K562 (cell line): ENCODE measurements around the gene SLC7A10. TPM values are rescaled to one million over a fixed set of nuclear protein-coding genes. Genes with fewer than 3 reads are reported as not detected.

ENCODE experiments used
- ATAC-seq: fragments of 200-7000 bp; cut with Tn5 transposase; 3 replicates; pipeline ENCODE4 v1.9.1; 2020; ENCODE audit warnings: moderate library complexity
- BruUV-seq: library from RNA; stranded (reverse); fragments of 400-500 nt; replicated peaks from 2 replicates; lab custom pipeline; 2021; lab: Mats Ljungman, UMichigan
- CTCF ChIA-PET: fragments of 300-600 bp; formaldehyde crosslinking; extraction: SDS; loops from one replicate; lab custom pipeline; 2021; ENCODE audit warnings: low intra/inter-chr PET ratio; lab: Yijun Ruan, JAX
- POLR2A ChIA-PET: fragments of 300-600, 350-650 bp; sonication (Branson Sonifier 250); formaldehyde crosslinking; extraction: SDS; loops from one replicate; lab custom pipeline; 2021; ENCODE audit warnings: antibody characterized with exemption, inconsistent platforms; lab: Yijun Ruan, JAX
- DNase-seq, 4 experiments: peaks; one replicate each; pipeline versions ENCODE4 v3.0.0 to v3.0.0-alpha.2; 2011 to 2018; ENCODE audit warnings: low spot score in 3 of 4, mixed read lengths in 3 of 4; ENCODE audit errors: extremely low read depth in 1 of 4
- FAIRE-seq: peaks from 2 replicates; lab custom pipeline; 2011; peaks lifted over from hg19 to GRCh38; lab: Jason Lieb, UNC
- H2AFZ ChIP-seq: 2 replicates; pipeline ENCODE4 v1.6.0; 2011; ENCODE audit warnings: low read depth, low read length, control low read depth, inconsistent platforms
- H3K27ac ChIP-seq: fragments of 200-600 bp; 3 replicates; pipeline ENCODE4 v1.8.0; 2011; ENCODE audit warnings: low read depth, mild to moderate bottlenecking, control low read depth, inconsistent platforms, low read length, moderate library complexity, mixed read lengths; ENCODE audit errors: extremely low read depth
- H3K27me3 ChIP-seq, 2 experiments: fragments of 300-600 bp in 1 of 2; 2 replicates in 1 of 2; 3 replicates in 1 of 2; pipeline versions ENCODE4 v1.6.0 to v1.8.0; 2011; ENCODE audit warnings: inconsistent platforms in 2 of 2, low read length in 2 of 2, mild to moderate bottlenecking in 1 of 2, mixed read lengths in 1 of 2, moderate library complexity in 1 of 2; ENCODE audit not compliant: control insufficient read depth in 2 of 2, insufficient read depth in 2 of 2
- H3K36me3 ChIP-seq: fragments of 300-600 bp; 3 replicates; pipeline ENCODE4 v1.8.0; 2011; ENCODE audit warnings: mild to moderate bottlenecking, low read length, inconsistent platforms; ENCODE audit not compliant: control insufficient read depth, insufficient read depth
- H3K4me1 ChIP-seq, 2 experiments: fragments of 200-600 bp in 1 of 2; replicated peaks in 1 of 2; 2 replicates in 1 of 2; 3 replicates in 1 of 2; pipeline versions ENCODE4 v1.5.1 to v1.8.0; 2011; ENCODE audit warnings: inconsistent platforms in 2 of 2, low read length in 2 of 2, mild to moderate bottlenecking in 1 of 2, mixed read lengths in 1 of 2, moderate library complexity in 1 of 2; ENCODE audit not compliant: control insufficient read depth in 2 of 2, insufficient read depth in 2 of 2
- H3K4me2 ChIP-seq: 2 replicates; pipeline ENCODE4 v1.6.1; 2011; ENCODE audit warnings: low read length, control low read depth, inconsistent platforms, mixed read lengths; ENCODE audit not compliant: insufficient read depth
- H3K4me3 ChIP-seq: fragments of 200-600 bp; sonication (generic), shearing (Covaris generic); 2 replicates; pipeline ENCODE4 v1.5.1; 2016; ENCODE audit warnings: control low read depth, inconsistent platforms
- H3K79me2 ChIP-seq: fragments of 200-600 bp; 3 replicates; pipeline ENCODE4 v1.8.0; 2011; ENCODE audit warnings: low read length, inconsistent platforms; ENCODE audit not compliant: control insufficient read depth, insufficient read depth
- H3K9ac ChIP-seq, 2 experiments: 2 replicates each; pipeline versions ENCODE4 v1.6.0 to v1.6.1; 2011; ENCODE audit warnings: low read depth in 2 of 2, low read length in 2 of 2, control low read depth in 1 of 2, inconsistent platforms in 1 of 2, mild to moderate bottlenecking in 1 of 2, mixed read lengths in 1 of 2; ENCODE audit not compliant: insufficient read depth in 1 of 2
- H3K9me1 ChIP-seq: one replicate; pipeline ENCODE4 v1.6.0; 2011; ENCODE audit warnings: inconsistent platforms, mild to moderate bottlenecking, low read length, moderate library complexity; ENCODE audit not compliant: control insufficient read depth, insufficient read depth
- H3K9me3 ChIP-seq: replicated peaks from 2 replicates; pipeline ENCODE4 v1.5.1; 2011; ENCODE audit warnings: low read depth, low read length, inconsistent platforms; ENCODE audit not compliant: control insufficient read depth, insufficient read depth
- H4K20me1 ChIP-seq: replicated peaks from 2 replicates; pipeline ENCODE4 v1.6.1; 2011; ENCODE audit warnings: low read length, inconsistent platforms, mixed read lengths; ENCODE audit not compliant: control insufficient read depth, insufficient read depth
- FOXP4 ChIP-seq: sonication (generic); formaldehyde crosslinking; IDR thresholded peaks from 2 replicates; pipeline ENCODE4 v1.8.0; 2022; ENCODE audit warnings: mild to moderate bottlenecking, missing genetic modification reagents, borderline replicate concordance
- PHF8 ChIP-seq: fragments of 200-600 bp; sonication (generic); IDR thresholded peaks from 2 replicates; pipeline ENCODE4 v1.6.1; 2012; ENCODE audit warnings: mixed run types, mild to moderate bottlenecking, inconsistent platforms, low read length, moderate library complexity, borderline replicate concordance
- PRMT5 ChIP-seq: sonication (generic); formaldehyde crosslinking; IDR thresholded peaks from 2 replicates; pipeline ENCODE4 v1.5.0; 2020; ENCODE audit warnings: missing genetic modification reagents
- SOX6 ChIP-seq: fragments of 450-650 bp; IDR thresholded peaks from 2 replicates; pipeline ENCODE4 v1.6.1; 2014; ENCODE audit warnings: mild to moderate bottlenecking
- TFAP4 ChIP-seq: sonication (generic); formaldehyde crosslinking; IDR thresholded peaks from 2 replicates; pipeline ENCODE4 v1.8.0; 2022; ENCODE audit warnings: missing genetic modification reagents, mild to moderate bottlenecking, moderate library complexity, borderline replicate concordance
- ZNF584 ChIP-seq: fragments of 200-800 bp; sonication (Bioruptor generic); IDR thresholded peaks from 2 replicates; pipeline ENCODE4 v1.6.1; 2016; ENCODE audit warnings: low read depth, mild to moderate bottlenecking, missing genetic modification characterization, missing compliant biosample characterization
- ZNF696 ChIP-seq: fragments of 250-450 bp; sonication (Bioruptor Pico); conservative IDR thresholded peaks from 2 replicates; pipeline ENCODE4 v1.4.0; 2020; ENCODE audit warnings: mild to moderate bottlenecking, moderate library complexity
- WGBS: fragments of 100-300 bp; shearing (Covaris generic); methylation state at CpG from one replicate; pipeline ENCODE4 v1.1.6; 2016; ENCODE audit warnings: low coverage, mixed read lengths; ENCODE audit not compliant: insufficient coverage; ENCODE audit errors: missing lambda C conversion rate; 5-methylcytosine and 5-hydroxymethylcytosine counted together
- in situ Hi-C: fragments of 300-500 bp; cut with MboI; formaldehyde crosslinking; loops from 4 replicates; pipeline ENCODE4 v1.15.0; 2018; ENCODE audit warnings: inconsistent platforms, mixed read lengths
- intact Hi-C: fragments of 100-400 bp; cut with micrococcal nuclease; formaldehyde crosslinking; loops from 2 replicates; pipeline ENCODE4 v1.14.2; 2022
- polyA plus RNA-seq, 8 experiments: library from polyadenylated mRNA; depleted of rRNA in 4 of 8; stranded (reverse) in 5 of 8; unstranded in 3 of 8; fragments of >200 nt; fragmentation: Nextera tagmentation in 2 of 8; fragmentation: Illumina TruSeq in 1 of 8; extraction: Ambion mirVana in 2 of 8; extraction: Trizol in 1 of 8; gene quantifications; 2 replicates each; pipeline versions ENCODE4 v1.2.1 to v1.2.3, GENCODE V29; 2011 to 2014; ENCODE audit warnings: inconsistent platforms in 1 of 8, missing spikeins in 1 of 8
- total RNA-seq, 7 experiments: library from RNA; depleted of rRNA in 6 of 7; stranded (reverse); fragments of >200 nt in 6 of 7; fragmentation: Illumina TruSeq in 2 of 7; extraction: Trizol in 2 of 7; gene quantifications; 2 replicates each; pipeline versions ENCODE4 v1.2.1 to v1.2.3, GENCODE V29; 2011 to 2021; ENCODE audit warnings: low replicate concordance in 1 of 7

The SLC7A10 gene
- total and polyA plus RNA-seq, 9 of the 15 experiments (the other 6 are each of a cell fraction or from before 2014, with no cell fraction given) = 0.07 TPM; not detected in 8

- no TSS peak for BruUV-seq
- CTCF ChIA-PET = no interaction called here
- no peak for FAIRE-seq
Measured at GRCh38 chr19:33257828-33258227, 32.2 kb upstream of the SLC7A10 start.

More at GRCh38 chr19:33257828-33258227, 32.2 kb upstream of the SLC7A10 start:
- H3K9ac ChIP-seq = no peak overlapping the region
- DNase-seq (no peak), ATAC-seq (no peak)
- H3K79me2 ChIP-seq = no peaks in the 10 kb centered on the region
- in situ Hi-C loops (no loop called here), intact Hi-C loops (no loop called here)
- POLR2A ChIA-PET = interaction anchor here (1.3 kb wide), 1 partner anchor 10 kb away, joined by 5 read pairs; no protein-coding TSS in a partner anchor
- no peak overlapping the region for H3K4me3 ChIP-seq
- TF ChIP-seq PRMT5 (CRISPR knock-in tag) (no peak), ZNF696 (CRISPR knock-in tag) (no peak), PHF8 (no peak), ZNF584 (CRISPR knock-in tag) (no peak), SOX6 (no peak), FOXP4 (no peak), TFAP4 (CRISPR knock-in tag) (no peak)
- no peaks in the 10 kb centered on the region for H3K9me1 ChIP-seq
- peaks cover 0 to 22% of the 10 kb centered on the region in 2 experiments; a peak in 2 of 5 replicates for H3K4me1 ChIP-seq
- H3K27ac ChIP-seq = no peak overlapping the region
- no peaks in the 10 kb centered on the region for H3K9me3 ChIP-seq
- WGBS = 0% methylated on average over 2 of the region's 2 CpGs
- no peak overlapping the region for H2AFZ ChIP-seq
- no peak overlapping the region for H3K4me2 ChIP-seq
- no peaks in the 10 kb centered on the region for H3K36me3 ChIP-seq
- H4K20me1 ChIP-seq = no peaks in the 10 kb centered on the region
- peaks cover 2 to 51% of the 10 kb centered on the region in 2 experiments; a peak in 3 of 5 replicates for H3K27me3 ChIP-seq
